IMR-90 (cell line): Measurements from ENCODE around the gene BATF2. TPM values are rescaled to one million over a fixed set of nuclear protein-coding genes. Genes with fewer than 3 reads are reported as not detected.

Experiments used
- ATAC-seq: fragments of 200-7000 bp; cut with Tn5 transposase; 2 replicates; pipeline ENCODE4 v1.9.1; 2020; ENCODE audit warnings: low read depth, mild to moderate bottlenecking, moderate library complexity
- BruUV-seq: library from RNA; stranded (reverse); fragments of 400-500 nt; replicated peaks from 2 replicates; lab custom pipeline; 2021; lab: Mats Ljungman, UMichigan
- CTCF ChIA-PET: fragments of 300-600 bp; formaldehyde crosslinking; extraction: SDS; loops from one replicate; lab custom pipeline; 2021; ENCODE audit warnings: antibody characterized with exemption; lab: Yijun Ruan, JAX
- POLR2A ChIA-PET: fragments of 300-600 bp; sonication (Branson Sonifier 250); formaldehyde crosslinking; loops from one replicate; lab custom pipeline; 2022; ENCODE audit warnings: antibody characterized with exemption; ENCODE audit not compliant: unreplicated experiment; lab: Charles Lee
- DNase-seq: peaks from one replicate; pipeline ENCODE4 v3.0.0; 2013
- H2AFZ ChIP-seq: replicated peaks from 2 replicates; pipeline ENCODE3; 2013; ENCODE audit warnings: low read length, mild to moderate bottlenecking; ENCODE audit not compliant: poor library complexity
- H2AK5ac ChIP-seq: 2 replicates; pipeline ENCODE4 v1.6.1; 2013; ENCODE audit warnings: low read depth, low read length, inconsistent platforms
- H2AK9ac ChIP-seq: replicated peaks from 2 replicates; pipeline ENCODE3; 2013; ENCODE audit warnings: mild to moderate bottlenecking, low read depth, low read length, moderate library complexity; ENCODE audit not compliant: poor library complexity
- H2BK120ac ChIP-seq: 2 replicates; pipeline ENCODE4 v1.6.1; 2013; ENCODE audit warnings: low read depth, low read length, inconsistent platforms
- H2BK15ac ChIP-seq: 3 replicates; pipeline ENCODE4 v1.6.1; 2013; ENCODE audit warnings: low read depth, low read length, inconsistent platforms
- H2BK20ac ChIP-seq: 2 replicates; pipeline ENCODE4 v1.6.1; 2013; ENCODE audit warnings: low read depth, mild to moderate bottlenecking, inconsistent platforms, low read length, moderate library complexity
- H2BK5ac ChIP-seq: 2 replicates; pipeline ENCODE4 v1.6.1; 2013; ENCODE audit warnings: mild to moderate bottlenecking, low read depth, low read length, inconsistent platforms; ENCODE audit not compliant: poor library complexity, severe bottlenecking
- H3K14ac ChIP-seq: replicated peaks from 2 replicates; pipeline ENCODE4 v1.6.1; 2013; ENCODE audit warnings: low read depth, low read length, inconsistent platforms
- H3K18ac ChIP-seq: 2 replicates; pipeline ENCODE4 v1.6.1; 2013; ENCODE audit warnings: low read depth, low read length, control low read depth
- H3K23ac ChIP-seq: 2 replicates; pipeline ENCODE4 v1.6.1; 2013; ENCODE audit warnings: low read depth, low read length, inconsistent platforms
- H3K27ac ChIP-seq: 2 replicates; pipeline ENCODE4 v1.5.1; 2013; ENCODE audit warnings: mild to moderate bottlenecking, control low read depth, low read length; ENCODE audit not compliant: insufficient read depth
- H3K27me3 ChIP-seq: 2 replicates; pipeline ENCODE4 v1.6.1; 2013; ENCODE audit warnings: low read length; ENCODE audit not compliant: control insufficient read depth, insufficient read depth
- H3K36me3 ChIP-seq: 2 replicates; pipeline ENCODE4 v1.6.1; 2013; ENCODE audit warnings: low read length, mixed read lengths; ENCODE audit not compliant: control insufficient read depth, insufficient read depth
- H3K4ac ChIP-seq: 2 replicates; pipeline ENCODE4 v1.6.1; 2013; ENCODE audit warnings: low read depth, low read length, inconsistent platforms
- H3K4me1 ChIP-seq: 2 replicates; pipeline ENCODE4 v1.6.1; 2013; ENCODE audit warnings: low read length, mixed read lengths; ENCODE audit not compliant: control insufficient read depth, insufficient read depth
- H3K4me2 ChIP-seq: 2 replicates; pipeline ENCODE4 v1.6.1; 2013; ENCODE audit warnings: low read depth, mild to moderate bottlenecking, control low read depth, low read length, moderate library complexity
- H3K4me3 ChIP-seq: 2 replicates; pipeline ENCODE4 v1.5.1; 2013; ENCODE audit warnings: low read depth, mild to moderate bottlenecking, control low read depth, low read length, moderate library complexity; ENCODE audit not compliant: insufficient read depth
- H3K56ac ChIP-seq: 2 replicates; pipeline ENCODE4 v1.6.1; 2013; ENCODE audit warnings: low read length, inconsistent platforms; ENCODE audit not compliant: insufficient read depth; ENCODE audit errors: extremely low read depth
- H3K79me1 ChIP-seq, 2 experiments: 2 replicates each; pipeline ENCODE4 v1.6.1; 2013; ENCODE audit warnings: low read length in 2 of 2, inconsistent platforms in 1 of 2, low read depth in 1 of 2
- H3K9ac ChIP-seq: 2 replicates; pipeline ENCODE4 v1.6.1; 2013; ENCODE audit warnings: low read depth, low read length, control low read depth
- H3K9me1 ChIP-seq: 2 replicates; pipeline ENCODE4 v1.6.1; 2013; ENCODE audit warnings: low read length, inconsistent platforms; ENCODE audit not compliant: insufficient read depth
- H3K9me3 ChIP-seq: 2 replicates; pipeline ENCODE4 v1.6.1; 2013; ENCODE audit warnings: low read length; ENCODE audit not compliant: control insufficient read depth, insufficient read depth
- H4K20me1 ChIP-seq: 2 replicates; pipeline ENCODE4 v1.6.1; 2013; ENCODE audit warnings: low read length, inconsistent platforms; ENCODE audit not compliant: insufficient read depth
- H4K5ac ChIP-seq: 2 replicates; pipeline ENCODE4 v1.6.1; 2013; ENCODE audit warnings: mild to moderate bottlenecking, low read depth, low read length, control low read depth
- H4K8ac ChIP-seq, 2 experiments: 2 replicates each; pipeline ENCODE4 v1.6.1; 2013; ENCODE audit warnings: low read depth in 2 of 2, low read length in 2 of 2, control low read depth in 1 of 2, inconsistent platforms in 1 of 2
- H4K91ac ChIP-seq: 2 replicates; pipeline ENCODE4 v1.6.1; 2013; ENCODE audit warnings: low read depth, low read length, inconsistent platforms; ENCODE audit not compliant: insufficient read depth
- BHLHE40 ChIP-seq: fragments of 150-350 bp; IDR thresholded peaks from 2 replicates; pipeline ENCODE4 v1.6.1; 2016; ENCODE audit warnings: mild to moderate bottlenecking, low read depth, low read length
- CEBPB ChIP-seq: IDR thresholded peaks from 2 replicates; pipeline ENCODE4 v1.6.1; 2012; ENCODE audit warnings: low read depth, low read length, improper control_type of control experiment
- MAFK ChIP-seq: IDR thresholded peaks from 2 replicates; pipeline ENCODE4 v1.6.1; 2012; ENCODE audit warnings: low read depth, low read length, improper control_type of control experiment
- WGBS, 2 experiments: methylation state at CpG; one replicate each; pipeline versions ENCODE4 v1.1.5 to v1.1.7; 2013; ENCODE audit warnings: missing lambda C conversion rate in 2 of 2; ENCODE audit not compliant: insufficient read length in 1 of 2; ENCODE audit errors: extremely low coverage in 2 of 2; 5-methylcytosine and 5-hydroxymethylcytosine counted together
- dilution Hi-C: fragments of 300-500 bp; cut with HindIII; formaldehyde crosslinking; loops from one replicate; pipeline ENCODE4 v1.14.3; 2018; ENCODE audit warnings: low sequenced_read_pairs; ENCODE audit not compliant: unreplicated experiment
- in situ Hi-C: fragments of 300-500 bp; cut with MboI; formaldehyde crosslinking; loops from 3 replicates; pipeline ENCODE4 v1.14.3; 2019; ENCODE audit warnings: low sequenced_read_pairs, inconsistent platforms, mixed read lengths
- intact Hi-C: fragments of 100-400 bp; cut with micrococcal nuclease; formaldehyde crosslinking; loops from 2 replicates; pipeline ENCODE4 v1.10.0; 2022
- polyA plus RNA-seq, 3 experiments: library from polyadenylated mRNA; depleted of rRNA; stranded (reverse); fragments of >200 nt; gene quantifications; 2 replicates each; pipeline ENCODE4 v1.2.3, GENCODE V29; 2012; ENCODE audit warnings: low replicate concordance in 1 of 3
- total RNA-seq: library from RNA; depleted of rRNA; stranded (reverse); fragments of >200 nt; gene quantifications from 2 replicates; pipeline ENCODE4 v1.2.3, GENCODE V29; 2012

BATF2 gene
- total and polyA plus RNA-seq, 2 of the 4 experiments (the other 2 are of a cell fraction) = 0.36 to 1.2 TPM

GRCh38 chr11:64959498-64959897, 37.3 kb downstream of the BATF2 start:
- Histone ChIP-seq H3K9ac (no peak overlapping the region), H4K20me1 (no peaks in the 10 kb centered on the region), H2BK15ac (no peak overlapping the region), H3K36me3 (no peaks in the 10 kb centered on the region), H2BK120ac (no peak overlapping the region), H2BK20ac (no peak overlapping the region), H3K4me1 (no peaks in the 10 kb centered on the region), H3K27me3 (peaks cover 5% of the 10 kb centered on the region), H3K9me1 (no peaks in the 10 kb centered on the region), H2AFZ (no peak overlapping the region), H3K4ac (no peak overlapping the region), H3K79me1 (no peaks in the 10 kb centered on the region), H3K4me2 (no peak overlapping the region), H3K56ac (no peak overlapping the region), H3K27ac (no peak overlapping the region), H3K14ac (no peak overlapping the region), H3K18ac (no peak overlapping the region), H3K23ac (no peak overlapping the region), H4K91ac (no peak overlapping the region), H2AK5ac (no peak overlapping the region), H2BK5ac (no peak overlapping the region), H4K5ac (no peak overlapping the region), H3K4me3 (no peak overlapping the region), H2AK9ac (no peak overlapping the region), H3K9me3 (no peaks in the 10 kb centered on the region), H4K8ac (no peak overlapping the region)
- CTCF ChIA-PET = no interaction called here
- no peak for ATAC-seq
- dilution Hi-C loops (no loop called here), in situ Hi-C loops (no loop called here), intact Hi-C loops (no loop called here)
- WGBS, 2 experiments = no CpG with 5 or more reads among the region's 3 CpGs
- DNase-seq = no peak
- POLR2A ChIA-PET = no interaction called here
- TF ChIP-seq MAFK = no peak
- no peak for TF ChIP-seq CEBPB
- no peak for TF ChIP-seq BHLHE40
- no TSS peak for BruUV-seq
